IPS-NIHi7 (cell line): ENCODE measurements around the gene CEBPA.

ENCODE experiments used
- DNase-seq: peaks from one replicate; pipeline ENCODE4 v3.0.0; 2012; ENCODE audit warnings: mixed read lengths; ENCODE audit errors: extremely low spot score

CEBPA gene

DNA sequence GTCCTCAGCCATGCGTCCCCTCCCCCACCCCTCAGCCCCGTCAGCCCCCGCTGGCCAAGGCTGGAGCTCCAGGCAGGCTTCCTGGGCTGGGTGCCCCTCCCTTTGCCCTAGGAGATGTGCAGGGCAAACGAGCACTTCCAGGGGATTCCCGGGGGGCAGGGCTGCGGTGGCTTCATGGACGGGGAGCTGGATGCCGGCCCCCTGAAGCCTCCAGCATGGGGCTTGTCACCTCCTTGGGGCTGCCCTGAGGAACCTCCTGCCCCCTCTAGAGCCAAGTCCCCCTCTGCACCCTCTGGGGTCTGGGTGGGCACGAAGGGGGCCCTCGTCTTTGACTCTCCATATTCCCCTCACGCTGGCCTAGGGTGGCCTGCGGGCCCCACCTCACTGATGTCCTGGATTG is 51.3 kb downstream of the CEBPA start:
- no peak for DNase-seq

DNA sequence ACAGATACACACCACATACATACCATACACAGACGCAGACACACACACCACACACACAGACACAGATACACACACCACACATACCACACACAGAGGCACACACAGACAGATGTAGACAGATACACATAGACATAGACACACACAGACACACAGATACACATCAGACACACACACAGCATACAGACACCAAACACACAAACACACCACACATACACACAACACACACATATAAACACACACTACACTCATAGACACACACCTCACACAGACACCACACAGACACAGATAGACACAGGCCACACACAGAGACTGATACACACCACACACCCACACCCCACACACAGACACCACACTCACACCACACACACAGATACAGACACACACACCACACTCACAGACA is 51.8 kb downstream of the CEBPA start:
- DNase-seq, result no peak
